ENCODE results near the gene DLX6. TPM values are rescaled to one million over a fixed set of nuclear protein-coding genes. Genes with fewer than 3 reads are reported as not detected.

The DLX6 gene
- total RNA-seq, 1 donor from 2014 or later, result not detected

DNA sequence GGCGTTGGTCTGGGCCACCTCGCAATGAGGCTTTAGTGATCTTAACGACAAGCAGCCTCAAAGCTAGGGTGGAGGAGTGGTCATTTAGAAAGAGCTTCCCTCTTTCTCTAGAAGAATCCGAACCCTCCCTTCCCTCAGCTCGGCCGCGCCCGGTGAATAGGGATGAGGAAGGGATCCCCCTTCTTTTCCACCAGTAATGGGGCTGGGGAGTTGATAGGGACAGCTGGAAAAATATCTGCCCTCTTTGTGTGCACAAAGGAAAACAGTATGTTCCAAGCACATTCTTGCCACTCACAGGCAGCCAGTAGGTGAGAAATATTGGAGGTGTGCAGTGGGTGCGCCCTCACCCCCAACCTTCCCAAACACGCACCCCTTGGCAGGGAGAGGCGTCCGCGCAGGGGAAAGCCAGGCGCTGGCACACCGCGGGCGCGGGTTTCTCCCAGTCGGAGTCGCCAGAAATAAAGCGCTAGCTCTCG lies 12.8 kb downstream of the DLX6 start:
- H3K27me3 ChIP-seq (ENCODE audit: control insufficient read depth, insufficient read depth, low read length), result peaks cover 79% of the 10 kb centered on the region
- H3K36me3 ChIP-seq (ENCODE audit: control insufficient read depth, insufficient read depth, low read length), result no peaks in the 10 kb centered on the region
- DNase-seq (ENCODE audit: low read depth) (no peak), FAIRE-seq (no peak)
- no peak overlapping the region for H3K4me3 ChIP-seq (ENCODE audit: low read depth, low read length)
- TF ChIP-seq, protein P1, sequence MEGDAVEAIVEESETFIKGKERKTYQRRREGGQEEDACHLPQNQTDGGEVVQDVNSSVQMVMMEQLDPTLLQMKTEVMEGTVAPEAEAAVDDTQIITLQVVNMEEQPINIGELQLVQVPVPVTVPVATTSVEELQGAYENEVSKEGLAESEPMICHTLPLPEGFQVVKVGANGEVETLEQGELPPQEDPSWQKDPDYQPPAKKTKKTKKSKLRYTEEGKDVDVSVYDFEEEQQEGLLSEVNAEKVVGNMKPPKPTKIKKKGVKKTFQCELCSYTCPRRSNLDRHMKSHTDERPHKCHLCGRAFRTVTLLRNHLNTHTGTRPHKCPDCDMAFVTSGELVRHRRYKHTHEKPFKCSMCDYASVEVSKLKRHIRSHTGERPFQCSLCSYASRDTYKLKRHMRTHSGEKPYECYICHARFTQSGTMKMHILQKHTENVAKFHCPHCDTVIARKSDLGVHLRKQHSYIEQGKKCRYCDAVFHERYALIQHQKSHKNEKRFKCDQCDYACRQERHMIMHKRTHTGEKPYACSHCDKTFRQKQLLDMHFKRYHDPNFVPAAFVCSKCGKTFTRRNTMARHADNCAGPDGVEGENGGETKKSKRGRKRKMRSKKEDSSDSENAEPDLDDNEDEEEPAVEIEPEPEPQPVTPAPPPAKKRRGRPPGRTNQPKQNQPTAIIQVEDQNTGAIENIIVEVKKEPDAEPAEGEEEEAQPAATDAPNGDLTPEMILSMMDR (IDR thresholded peaks at IDR 0.05; ENCODE audit: insufficient read depth, low read length, severe bottlenecking), result no peak

GRCh38 chr7:97018791-97019531 lies 13.6 kb downstream of the DLX6 start:
- Histone ChIP-seq H3K4me3 (ENCODE audit: low read depth, low read length) (no peak overlapping the region), H3K27me3 (ENCODE audit: control insufficient read depth, insufficient read depth, low read length) (peaks cover 82% of the 10 kb centered on the region), H3K36me3 (ENCODE audit: control insufficient read depth, insufficient read depth, low read length) (no peaks in the 10 kb centered on the region)
- FAIRE-seq (no peak), DNase-seq (ENCODE audit: low read depth) (no peak)
- TF ChIP-seq, protein P1 (IDR thresholded peaks at IDR 0.05; ENCODE audit: insufficient read depth, low read length, severe bottlenecking), result no peak

DNA sequence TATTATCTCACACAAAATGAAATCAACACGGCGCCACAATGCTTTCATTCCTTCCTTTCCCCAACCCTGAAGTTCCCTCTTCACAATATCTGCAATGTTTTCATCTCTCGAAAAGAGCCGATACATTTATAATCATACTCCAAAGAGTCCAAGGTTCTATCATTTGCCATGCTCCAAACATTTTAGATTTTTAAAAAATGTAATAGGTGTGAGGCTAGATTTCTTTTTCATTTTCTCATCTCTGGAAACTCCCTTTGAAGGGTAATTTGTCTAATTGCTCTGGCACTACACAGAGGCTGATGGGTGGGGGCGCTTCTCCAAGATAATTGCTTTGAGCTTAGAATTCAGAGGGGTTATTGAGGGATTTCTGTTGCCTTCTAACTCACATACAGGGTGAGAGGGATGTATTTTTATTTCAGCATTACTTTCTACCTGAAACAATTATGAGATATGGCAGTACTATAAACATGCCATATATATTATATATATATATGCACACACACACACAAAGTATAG lies 14.4 kb downstream of the DLX6 start:
- no peaks in the 10 kb centered on the region for H3K36me3 ChIP-seq (ENCODE audit: control insufficient read depth, insufficient read depth, low read length)
- DNase-seq (ENCODE audit: low read depth) (no peak), FAIRE-seq (no peak)
- peaks cover 83% of the 10 kb centered on the region for H3K27me3 ChIP-seq (ENCODE audit: control insufficient read depth, insufficient read depth, low read length)
- TF ChIP-seq, protein P1 (IDR thresholded peaks at IDR 0.05; ENCODE audit: insufficient read depth, low read length, severe bottlenecking), result no peak
- H3K4me3 ChIP-seq (ENCODE audit: low read depth, low read length), result no peak overlapping the region

- no peak for DNase-seq (ENCODE audit: low read depth)
- FAIRE-seq, result no peak
- Histone ChIP-seq H3K36me3 (ENCODE audit: control insufficient read depth, insufficient read depth, low read length) (no peaks in the 10 kb centered on the region), H3K27me3 (ENCODE audit: control insufficient read depth, insufficient read depth, low read length) (peaks cover 85% of the 10 kb centered on the region), H3K4me3 (ENCODE audit: low read depth, low read length) (no peak overlapping the region)
- TF ChIP-seq, protein P1 (IDR thresholded peaks at IDR 0.05; ENCODE audit: insufficient read depth, low read length, severe bottlenecking), result no peak
Observed at GRCh38 chr7:97020601-97020995, 15.2 kb downstream of the DLX6 start.

DNA sequence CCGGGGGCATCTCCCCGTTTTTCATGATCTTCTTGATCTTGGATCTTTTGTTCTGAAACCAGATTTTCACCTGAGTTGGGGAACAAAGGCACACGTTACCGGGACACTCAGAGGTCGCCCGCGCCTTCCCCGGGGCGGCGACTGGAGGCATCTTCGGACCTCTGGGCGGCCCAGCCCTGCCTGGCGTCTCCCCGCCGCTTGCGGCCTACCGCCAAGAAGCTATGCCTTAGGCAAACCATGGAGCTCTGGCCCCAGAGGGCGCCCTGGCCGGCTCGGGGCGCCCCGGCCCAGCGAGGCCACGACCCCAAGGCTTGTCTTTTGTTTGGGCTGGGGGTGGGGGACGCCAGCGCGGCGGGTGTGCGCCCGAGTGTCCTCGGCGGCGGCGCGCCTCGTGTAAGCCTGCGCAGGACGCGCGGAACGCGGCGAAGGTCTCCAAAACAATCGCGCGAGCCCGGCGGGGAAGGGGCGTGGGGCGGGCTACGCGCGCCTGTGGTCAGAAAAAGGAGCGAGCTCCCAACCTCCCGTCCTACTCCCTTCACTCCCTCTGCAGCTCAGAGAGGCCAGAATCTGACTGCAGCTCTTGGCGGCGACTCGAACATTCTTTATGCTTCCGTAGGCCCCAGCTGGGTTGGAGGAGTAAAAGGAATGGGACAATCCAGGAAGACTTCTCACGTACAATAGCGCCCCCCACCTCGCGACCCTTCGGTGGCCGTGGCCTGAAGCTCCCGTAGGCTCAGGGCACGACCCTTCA lies 15.8 kb downstream of the DLX6 start:
- FAIRE-seq (no peak), DNase-seq (ENCODE audit: low read depth) (no peak)
- peaks cover 85% of the 10 kb centered on the region for H3K27me3 ChIP-seq (ENCODE audit: control insufficient read depth, insufficient read depth, low read length)

More for the DNA sequence above, 15.8 kb downstream of the DLX6 start:
- TF ChIP-seq, protein P1 (IDR thresholded peaks at IDR 0.05; ENCODE audit: insufficient read depth, low read length, severe bottlenecking), result no peak
- Histone ChIP-seq H3K36me3 (ENCODE audit: control insufficient read depth, insufficient read depth, low read length) (no peaks in the 10 kb centered on the region), H3K4me3 (ENCODE audit: low read depth, low read length) (no peak overlapping the region)
